Peyer's patch (tissue), 4 donors: ENCODE measurements around the gene CALCB.

ENCODE experiments used
- POLR2A ChIP-seq, 2 donors: fragments of 450-650 bp; IDR thresholded peaks; one replicate each; pipeline ENCODE4 v1.5.1; 2017; ENCODE audit warnings: antibody characterized with exemption in 2 of 2, mild to moderate bottlenecking in 2 of 2, moderate library complexity in 2 of 2
- TF ChIP-seq, protein P1 (sequence below), 6 experiments: fragments of 450-650 bp in 4 of 6; fragments of 200-600 bp in 2 of 6; sonication (generic) in 1 of 6; IDR thresholded peaks; one replicate each; pipeline ENCODE4 v1.5.1; 2017 to 2019; ENCODE audit warnings: antibody characterized with exemption in 6 of 6, mild to moderate bottlenecking in 3 of 6, moderate library complexity in 1 of 6

DNA sequence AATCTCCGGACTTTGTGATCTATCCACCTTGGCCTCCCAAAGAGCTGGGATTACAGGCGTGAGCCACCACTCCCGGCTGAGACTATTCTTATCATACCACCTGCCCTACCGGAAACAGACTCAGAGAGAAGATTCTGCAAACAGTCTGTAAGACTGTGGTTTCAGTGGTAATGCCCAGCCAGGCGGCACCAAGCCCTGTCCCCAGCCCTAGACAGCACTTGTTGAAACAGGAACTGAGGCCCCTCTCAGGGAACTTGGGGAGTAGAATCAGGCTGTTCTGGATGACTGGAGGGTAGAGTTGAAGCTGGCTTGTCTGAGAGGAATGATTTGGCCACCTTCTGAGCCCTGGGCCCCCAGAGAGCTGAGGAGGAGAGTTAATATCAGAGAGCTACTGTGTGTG lies 40.0 kb downstream of the CALCB start:
- TF ChIP-seq, protein P1, sequence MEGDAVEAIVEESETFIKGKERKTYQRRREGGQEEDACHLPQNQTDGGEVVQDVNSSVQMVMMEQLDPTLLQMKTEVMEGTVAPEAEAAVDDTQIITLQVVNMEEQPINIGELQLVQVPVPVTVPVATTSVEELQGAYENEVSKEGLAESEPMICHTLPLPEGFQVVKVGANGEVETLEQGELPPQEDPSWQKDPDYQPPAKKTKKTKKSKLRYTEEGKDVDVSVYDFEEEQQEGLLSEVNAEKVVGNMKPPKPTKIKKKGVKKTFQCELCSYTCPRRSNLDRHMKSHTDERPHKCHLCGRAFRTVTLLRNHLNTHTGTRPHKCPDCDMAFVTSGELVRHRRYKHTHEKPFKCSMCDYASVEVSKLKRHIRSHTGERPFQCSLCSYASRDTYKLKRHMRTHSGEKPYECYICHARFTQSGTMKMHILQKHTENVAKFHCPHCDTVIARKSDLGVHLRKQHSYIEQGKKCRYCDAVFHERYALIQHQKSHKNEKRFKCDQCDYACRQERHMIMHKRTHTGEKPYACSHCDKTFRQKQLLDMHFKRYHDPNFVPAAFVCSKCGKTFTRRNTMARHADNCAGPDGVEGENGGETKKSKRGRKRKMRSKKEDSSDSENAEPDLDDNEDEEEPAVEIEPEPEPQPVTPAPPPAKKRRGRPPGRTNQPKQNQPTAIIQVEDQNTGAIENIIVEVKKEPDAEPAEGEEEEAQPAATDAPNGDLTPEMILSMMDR (IDR thresholded peaks at IDR 0.05): no peak
- TF ChIP-seq POLR2A (IDR thresholded peaks at IDR 0.05): no peak
